Coronary artery (tissue), 2 donors: ENCODE data around the gene TNFRSF1B.
A peak's percentile ranks its signal among the peaks of the same experiment; 100 is the strongest.

Experiments
- DNase-seq: peaks from one replicate; pipeline ENCODE4 v3.0.0-alpha.2; 2017; ENCODE audit warnings: low spot score
- H3K27ac ChIP-seq, 2 donors: fragments of 200-600 bp; sonication (generic); one replicate each; pipeline ENCODE4 v1.5.1; 2016 to 2019
- H3K4me3 ChIP-seq: fragments of 200-600 bp; sonication (generic); 2 replicates; pipeline ENCODE4 v1.5.1; 2016; ENCODE audit warnings: mild to moderate bottlenecking, moderate library complexity
- TF ChIP-seq, protein P1 (sequence below): fragments of 200-600 bp; sonication (generic); IDR thresholded peaks from one replicate; pipeline ENCODE4 v1.5.1; 2019; ENCODE audit warnings: antibody characterized with exemption

The TNFRSF1B gene

DNA sequence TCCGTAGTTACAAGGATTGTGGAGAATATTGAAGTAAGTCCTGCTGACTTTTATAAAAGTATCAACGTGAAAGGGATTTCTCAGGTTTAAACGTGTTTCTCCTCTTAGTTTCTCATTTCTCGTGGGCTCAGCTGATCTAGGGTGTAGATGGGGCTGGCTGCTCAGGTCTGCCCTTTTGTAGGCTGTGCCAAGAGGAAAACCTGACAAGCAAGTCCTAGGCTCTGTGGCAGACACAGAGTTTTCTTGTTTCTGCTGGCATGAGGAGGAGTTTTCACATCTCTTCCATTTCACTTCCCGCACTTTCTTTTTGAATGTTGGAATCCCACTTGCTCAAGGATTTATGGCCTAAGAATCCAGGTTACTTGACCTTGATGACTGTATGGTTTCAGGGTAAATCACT is 77.8 kb downstream of the TNFRSF1B start:
- Histone ChIP-seq H3K27ac (no peak overlapping the region), H3K4me3 (no peak overlapping the region)
- DNase-seq: no peak
- TF ChIP-seq, protein P1, sequence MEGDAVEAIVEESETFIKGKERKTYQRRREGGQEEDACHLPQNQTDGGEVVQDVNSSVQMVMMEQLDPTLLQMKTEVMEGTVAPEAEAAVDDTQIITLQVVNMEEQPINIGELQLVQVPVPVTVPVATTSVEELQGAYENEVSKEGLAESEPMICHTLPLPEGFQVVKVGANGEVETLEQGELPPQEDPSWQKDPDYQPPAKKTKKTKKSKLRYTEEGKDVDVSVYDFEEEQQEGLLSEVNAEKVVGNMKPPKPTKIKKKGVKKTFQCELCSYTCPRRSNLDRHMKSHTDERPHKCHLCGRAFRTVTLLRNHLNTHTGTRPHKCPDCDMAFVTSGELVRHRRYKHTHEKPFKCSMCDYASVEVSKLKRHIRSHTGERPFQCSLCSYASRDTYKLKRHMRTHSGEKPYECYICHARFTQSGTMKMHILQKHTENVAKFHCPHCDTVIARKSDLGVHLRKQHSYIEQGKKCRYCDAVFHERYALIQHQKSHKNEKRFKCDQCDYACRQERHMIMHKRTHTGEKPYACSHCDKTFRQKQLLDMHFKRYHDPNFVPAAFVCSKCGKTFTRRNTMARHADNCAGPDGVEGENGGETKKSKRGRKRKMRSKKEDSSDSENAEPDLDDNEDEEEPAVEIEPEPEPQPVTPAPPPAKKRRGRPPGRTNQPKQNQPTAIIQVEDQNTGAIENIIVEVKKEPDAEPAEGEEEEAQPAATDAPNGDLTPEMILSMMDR: no peak

DNA sequence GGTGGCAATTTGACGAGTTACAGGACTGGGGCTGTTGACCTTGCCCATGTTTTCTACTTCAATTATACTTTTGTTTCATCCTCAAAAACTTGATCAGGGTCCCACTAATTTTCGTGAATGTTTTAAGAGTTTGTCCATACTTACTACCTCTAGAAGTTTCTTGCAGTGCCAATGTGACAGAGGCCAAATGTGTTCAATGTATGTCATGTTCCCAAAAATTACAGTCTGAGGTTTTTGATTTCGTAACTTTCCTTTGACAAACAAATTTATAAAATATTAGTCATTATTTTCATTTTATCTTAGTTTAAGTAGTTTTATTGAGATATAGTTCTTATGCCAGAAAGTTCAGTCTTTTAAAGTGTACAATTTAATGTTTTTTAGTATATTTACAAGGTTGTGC is 78.3 kb downstream of the TNFRSF1B start:
- no peak for DNase-seq
- H3K4me3 ChIP-seq: no peak overlapping the region
- TF ChIP-seq, protein P1: no peak
- no peak overlapping the region for H3K27ac ChIP-seq

DNA sequence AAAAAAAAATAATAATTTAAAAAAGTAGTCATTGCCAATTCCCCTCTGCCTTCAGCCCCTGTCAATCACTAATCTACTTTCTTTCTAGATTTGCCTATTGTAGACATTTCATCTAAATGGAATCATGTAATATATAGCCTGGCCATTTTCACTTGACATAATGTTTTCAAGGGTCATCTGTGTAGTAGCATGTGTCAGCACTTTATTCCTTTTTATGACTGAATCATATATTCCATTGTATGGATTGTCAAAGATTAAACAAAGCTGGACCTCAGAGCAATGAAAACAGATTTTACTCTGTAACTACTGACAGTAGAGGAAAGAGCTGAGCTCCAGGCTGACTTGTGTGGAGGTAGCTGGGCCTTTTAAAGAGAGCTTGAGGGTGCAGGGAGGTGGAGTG is 78.9 kb downstream of the TNFRSF1B start:
- DNase-seq: no peak
- peak overlapping the region; percentile 17 to 42 for H3K27ac ChIP-seq
- TF ChIP-seq, protein P1: no peak
- no peak overlapping the region for H3K4me3 ChIP-seq

DNA sequence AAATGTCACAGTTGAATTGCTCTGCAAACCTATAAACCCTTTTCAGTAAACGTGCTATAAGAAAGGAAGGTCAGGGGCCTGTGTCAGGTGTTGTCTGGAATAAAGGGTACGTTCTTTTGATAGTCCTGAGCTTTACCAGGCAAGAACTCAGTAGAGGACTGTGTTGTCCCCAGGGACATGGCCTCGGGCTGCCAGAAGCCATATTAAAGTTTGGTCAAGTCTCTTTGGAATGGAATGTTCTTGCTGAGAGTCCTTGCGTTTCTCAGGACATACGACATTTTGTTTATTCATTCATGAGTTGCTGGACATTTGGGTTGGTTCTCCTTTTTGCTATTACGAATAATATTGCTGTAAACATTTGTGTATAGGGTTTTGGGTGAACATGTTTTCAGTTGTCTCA is 79.8 kb downstream of the TNFRSF1B start:
- no peak for DNase-seq
- Histone ChIP-seq H3K4me3 (no peak overlapping the region), H3K27ac (peak overlapping the region; percentile 17 to 75)
- TF ChIP-seq, protein P1: no peak

DNA sequence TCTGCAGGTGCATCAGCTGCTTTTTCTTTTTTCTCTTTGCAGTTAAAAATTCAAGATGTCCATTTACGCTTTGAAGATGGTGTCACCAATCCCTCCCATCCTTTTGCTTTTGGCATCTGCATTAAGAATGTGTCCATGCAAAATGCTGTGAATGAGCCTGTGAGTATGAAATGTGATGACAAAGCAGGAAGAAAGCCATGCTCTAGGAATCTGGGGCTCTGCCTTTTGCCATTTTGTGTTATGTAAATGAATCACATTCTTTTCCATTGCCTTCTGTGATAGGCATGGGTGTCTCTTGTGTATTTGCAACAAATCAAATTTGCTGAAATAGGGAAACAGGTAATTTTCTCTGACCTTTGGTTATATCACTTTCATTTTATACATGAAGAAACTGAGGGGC is 82.4 kb downstream of the TNFRSF1B start:
- TF ChIP-seq, protein P1: no peak
- no peak overlapping the region for H3K4me3 ChIP-seq
- H3K27ac ChIP-seq: no peak overlapping the region
- DNase-seq: no peak

DNA sequence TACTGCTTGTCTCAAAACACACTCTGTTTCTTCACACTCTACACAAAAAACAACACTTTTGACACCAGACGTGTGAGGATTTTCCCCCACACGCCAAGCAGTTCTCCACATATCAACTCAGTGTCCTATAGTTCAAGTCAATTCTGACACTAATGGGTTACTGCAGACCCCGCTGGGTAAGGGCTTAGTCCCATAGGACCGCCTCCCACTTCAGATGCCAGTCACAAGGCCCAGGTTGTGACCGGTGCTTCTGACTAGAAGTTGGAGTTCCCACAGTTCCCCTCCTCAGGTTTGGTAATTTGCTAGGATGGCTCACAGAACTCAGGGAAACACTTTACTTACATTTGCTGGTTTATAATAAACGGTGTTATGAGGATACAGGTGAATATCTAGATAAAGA is 83.0 kb downstream of the TNFRSF1B start:
- TF ChIP-seq, protein P1: no peak
- DNase-seq: no peak

DNA sequence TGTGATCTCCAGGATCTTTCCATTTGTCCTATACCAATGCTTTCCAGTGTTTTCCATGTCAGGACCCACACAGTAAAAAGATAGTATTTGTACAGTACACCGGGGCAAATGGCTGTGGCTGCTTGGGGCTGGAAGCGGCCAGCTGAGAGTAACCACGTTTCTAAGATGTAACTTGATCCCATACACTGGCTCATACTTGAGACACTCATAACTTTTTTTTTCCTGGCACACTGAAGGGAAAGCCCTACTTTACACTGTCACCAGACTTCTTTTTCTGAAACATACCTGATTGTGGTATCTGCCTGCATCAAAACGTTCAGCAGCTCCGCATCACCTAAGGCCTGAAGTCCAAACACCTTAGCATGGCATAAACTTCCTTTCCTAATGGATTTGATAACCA is 84.7 kb downstream of the TNFRSF1B start:
- no peak for DNase-seq
- Histone ChIP-seq H3K27ac (no peak overlapping the region), H3K4me3 (no peak overlapping the region)
- TF ChIP-seq, protein P1: no peak

More for the DNA sequence above, 83.0 kb downstream of the TNFRSF1B start:
- Histone ChIP-seq H3K4me3 (no peak overlapping the region), H3K27ac (no peak overlapping the region)
